ENCODE measurements around the gene MED28. TPM values are rescaled to one million over a fixed set of nuclear protein-coding genes. Genes with fewer than 3 reads are reported as not detected.
"Not testable (repeated sequence)": the region's sequence is repeated elsewhere in the genome, so short reads cannot be mapped to it uniquely, and the experiment has no call there.

The MED28 gene
- polyA plus RNA-seq (ENCODE audit: insufficient read length in 12 of 12), result 10 to 100 TPM; 24.9 to 95.0 (median 30.9) TPM
- long read RNA-seq, donor 1, full-length matches to known transcripts, result 28 of 28 reads
- long read RNA-seq, donor 1, partial matches to known transcripts, result 0 of 28 reads
- long read RNA-seq, donor 1, other reads (novel, unspliced or antisense), result 0 of 28 reads
- long read RNA-seq, donor 2, full-length matches to known transcripts, result 16 of 16 reads
- long read RNA-seq, donor 2, partial matches to known transcripts, result 0 of 16 reads
- long read RNA-seq, donor 2, other reads (novel, unspliced or antisense), result 0 of 16 reads
- long read RNA-seq, donor 3, full-length matches to known transcripts, result 16 of 31 reads
- long read RNA-seq, donor 3, partial matches to known transcripts, result 15 of 31 reads
- long read RNA-seq, donor 3, other reads (novel, unspliced or antisense), result 0 of 31 reads
- long read RNA-seq, donor 4, full-length matches to known transcripts, result 15 of 15 reads
- long read RNA-seq, donor 4, partial matches to known transcripts, result 0 of 15 reads
- long read RNA-seq, donor 4, other reads (novel, unspliced or antisense), result 0 of 15 reads
- long read RNA-seq, donor 5, full-length matches to known transcripts, result 34 of 40 reads
- long read RNA-seq, donor 5, partial matches to known transcripts, result 6 of 40 reads
- long read RNA-seq, donor 5, other reads (novel, unspliced or antisense), result 0 of 40 reads
- long read RNA-seq, donor 6, full-length matches to known transcripts, result 14 of 14 reads
- long read RNA-seq, donor 6, partial matches to known transcripts, result 0 of 14 reads
- long read RNA-seq, donor 6, other reads (novel, unspliced or antisense), result 0 of 14 reads
- long read RNA-seq, donor 7, full-length matches to known transcripts, result 14 of 14 reads
- long read RNA-seq, donor 7, partial matches to known transcripts, result 0 of 14 reads
- long read RNA-seq, donor 7, other reads (novel, unspliced or antisense), result 0 of 14 reads
- long read RNA-seq, donor 8, full-length matches to known transcripts, result 18 of 41 reads
- long read RNA-seq, donor 8, partial matches to known transcripts, result 23 of 41 reads
- long read RNA-seq, donor 8, other reads (novel, unspliced or antisense), result 0 of 41 reads
- long read RNA-seq, donor 9, full-length matches to known transcripts, result 7 of 7 reads
- long read RNA-seq, donor 9, partial matches to known transcripts, result 0 of 7 reads
- long read RNA-seq, donor 9, other reads (novel, unspliced or antisense), result 0 of 7 reads
- long read RNA-seq, donor 10, full-length matches to known transcripts, result 16 of 22 reads
- long read RNA-seq, donor 10, partial matches to known transcripts, result 6 of 22 reads
- long read RNA-seq, donor 10, other reads (novel, unspliced or antisense), result 0 of 22 reads
- long read RNA-seq, donor 11, full-length matches to known transcripts, result 34 of 34 reads
- long read RNA-seq, donor 11, partial matches to known transcripts, result 0 of 34 reads
- long read RNA-seq, donor 11, other reads (novel, unspliced or antisense), result 0 of 34 reads

DNA sequence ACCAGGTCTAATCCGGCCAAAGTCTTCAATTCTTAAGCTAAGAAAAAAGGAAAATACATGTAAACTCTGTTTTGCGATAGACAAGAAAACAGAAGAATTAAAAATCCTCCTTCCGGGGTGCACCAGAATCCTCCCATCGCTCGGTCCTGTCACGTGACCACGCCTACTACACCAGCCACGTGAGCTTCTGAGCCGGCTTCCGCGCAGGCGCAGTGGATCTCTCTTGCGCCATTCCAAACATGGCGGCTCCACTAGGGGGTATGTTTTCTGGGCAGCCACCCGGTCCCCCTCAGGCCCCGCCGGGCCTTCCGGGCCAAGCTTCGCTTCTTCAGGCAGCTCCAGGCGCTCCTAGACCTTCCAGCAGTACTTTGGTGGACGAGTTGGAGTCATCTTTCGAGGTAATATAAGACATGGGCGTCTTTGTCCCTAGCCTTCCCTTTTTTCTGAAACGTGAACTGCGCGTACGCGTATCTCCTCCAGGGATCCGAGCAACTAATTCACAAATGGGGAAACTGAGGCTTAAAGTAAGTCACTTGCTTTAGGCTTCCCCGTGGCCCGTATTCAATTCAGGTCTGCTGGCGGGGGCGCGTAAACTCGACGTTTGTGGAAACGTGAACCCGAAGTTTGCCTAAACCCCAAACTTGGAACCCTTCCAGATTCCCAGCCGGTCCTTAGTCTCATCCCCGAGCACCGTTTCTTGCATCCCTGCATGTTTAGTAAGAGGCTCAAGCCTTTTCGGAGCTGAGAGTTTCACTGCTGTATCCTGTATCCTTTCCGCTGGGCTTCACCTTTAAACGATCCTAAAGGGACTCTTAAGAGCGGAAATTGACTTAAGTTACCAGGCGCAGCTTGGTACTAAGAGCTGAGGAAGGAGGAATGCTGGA is at the start of gene MED28:
TSS of gene MED28 (plus strand) at position 226 of the 884 bp plus-strand sequence. CDS start at position 240, 14 bp downstream.
- peak; percentile 96 for DNase-seq

DNA sequence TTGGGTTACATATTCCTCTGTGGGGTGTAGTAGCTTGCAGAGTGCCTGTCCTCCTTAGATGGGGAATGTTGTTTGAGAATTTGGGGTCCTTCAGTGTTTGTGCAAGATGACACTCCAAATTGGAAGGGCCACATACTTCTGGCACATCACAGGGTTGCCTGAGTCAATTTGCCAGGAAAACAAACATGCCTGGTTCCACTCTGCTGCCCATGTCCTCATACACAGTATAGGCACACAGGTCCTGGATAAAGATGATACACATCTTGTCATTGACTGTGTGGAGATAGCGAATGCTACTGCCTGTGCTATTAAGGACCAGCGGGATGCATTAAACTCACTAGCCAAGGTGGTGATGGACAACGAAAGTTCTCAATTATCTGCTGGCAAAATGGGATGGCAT is 48.6 kb upstream of the MED28 start:
- no peak for DNase-seq

- no peak for DNase-seq
Observed at GRCh38 chr4:17567271-17567670, 47.2 kb upstream of the MED28 start.

- DNase-seq, result no peak
Observed at GRCh38 chr4:17574206-17574605, 40.2 kb upstream of the MED28 start.

- DNase-seq, result not testable (repeated sequence)
Observed at GRCh38 chr4:17575177-17575576, 39.3 kb upstream of the MED28 start.

GRCh38 chr4:17576932-17577664 is 37.3 kb upstream of the MED28 start, which contains the start of gene LAP3:
LAP3 (plus strand) TSS chr4:17577198; CDS start chr4:17577466, 268 bp downstream.
- DNase-seq, result peak; percentile 99

- DNase-seq, result no peak
Observed at GRCh38 chr4:17577665-17578481, 36.6 kb upstream of the MED28 start.

GRCh38 chr4:17578482-17578891 is 36.0 kb upstream of the MED28 start:
- no peak for DNase-seq

- no peak for DNase-seq
Observed at GRCh38 chr4:17580969-17581368, 33.5 kb upstream of the MED28 start.

DNA sequence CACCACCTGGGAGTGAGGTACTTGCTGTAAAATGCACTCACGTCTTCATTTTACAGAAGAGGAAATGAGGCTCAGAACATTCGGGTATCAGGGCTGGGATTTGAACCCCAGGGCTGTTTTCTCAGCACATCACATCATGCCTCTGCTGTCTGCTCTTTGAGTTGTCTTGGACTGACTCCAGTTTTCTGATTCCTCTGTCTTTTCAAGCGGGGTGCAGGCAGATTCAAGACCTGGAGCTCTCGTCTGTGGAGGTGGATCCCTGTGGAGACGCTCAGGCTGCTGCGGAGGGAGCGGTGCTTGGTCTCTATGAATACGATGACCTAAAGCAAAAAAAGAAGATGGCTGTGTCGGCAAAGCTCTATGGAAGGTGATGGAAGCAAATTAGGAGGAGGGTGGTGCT is 31.2 kb upstream of the MED28 start:
- no peak for DNase-seq

- DNase-seq, result no peak
Observed at GRCh38 chr4:17583941-17584340, 30.5 kb upstream of the MED28 start.

- DNase-seq, result no peak
Observed at GRCh38 chr4:17584521-17585213, 29.8 kb upstream of the MED28 start.

DNA sequence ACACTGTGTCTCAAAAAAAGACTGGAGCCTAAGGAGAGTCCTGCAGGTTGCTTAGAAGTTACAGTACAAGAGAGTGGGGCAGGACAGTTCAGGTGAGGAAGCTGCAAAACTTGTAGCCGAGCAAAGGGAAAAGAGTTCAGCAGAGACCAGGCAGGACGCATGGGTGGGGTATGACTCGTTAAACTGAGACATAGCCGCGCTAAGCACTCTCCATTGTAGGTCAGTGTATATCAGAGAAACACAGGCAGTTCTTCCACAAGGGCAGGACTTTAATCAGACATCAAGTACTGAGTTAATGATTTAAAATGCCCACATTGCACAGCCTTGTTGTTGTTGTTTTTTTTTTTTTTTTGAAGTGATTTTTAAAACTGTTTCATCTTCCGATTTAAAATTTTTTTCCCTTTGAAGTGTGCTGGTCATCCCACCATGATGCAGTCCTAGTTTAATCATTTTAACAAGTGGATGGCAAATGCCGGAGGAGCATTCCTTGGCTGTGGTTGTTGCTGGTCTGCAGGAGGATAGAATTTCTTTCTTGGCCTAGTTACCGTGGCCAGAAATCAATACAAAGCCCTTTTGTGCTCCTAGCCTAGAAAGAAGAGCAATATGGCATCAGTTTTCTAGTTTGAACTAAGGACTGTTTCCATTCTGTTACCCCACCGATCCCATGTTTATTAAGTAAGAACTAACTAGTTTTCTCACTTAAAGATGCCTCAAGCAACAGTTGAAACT is 27.2 kb upstream of the MED28 start:
- DNase-seq, result no peak

- no peak for DNase-seq
Observed at GRCh38 chr4:17589355-17589754, 25.1 kb upstream of the MED28 start.

DNA sequence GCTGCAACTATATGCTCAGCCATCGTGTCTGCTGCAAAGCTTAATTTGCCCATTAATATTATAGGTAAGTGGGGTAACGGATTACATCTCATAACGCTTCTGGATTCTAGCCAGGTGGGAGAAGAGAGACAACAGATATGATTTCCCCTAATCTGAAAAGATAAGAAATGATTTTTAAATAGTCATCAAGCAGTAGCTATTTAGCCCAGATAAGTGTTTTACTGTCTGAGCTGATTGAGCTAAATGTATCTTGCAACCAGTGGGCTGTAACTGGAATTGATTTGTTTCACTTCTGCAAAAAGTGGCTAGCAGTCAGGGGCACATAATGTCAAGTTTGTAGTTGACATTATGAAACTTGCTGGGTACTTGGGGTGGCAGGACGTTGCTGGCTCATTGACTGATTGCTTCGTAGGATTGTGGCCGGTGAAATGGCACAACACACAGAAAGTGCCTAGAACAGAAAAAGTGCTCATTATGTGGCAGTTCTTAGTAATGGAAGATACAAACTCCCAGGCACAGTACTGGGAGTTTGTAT is 18.9 kb upstream of the MED28 start:
- no peak for DNase-seq

DNA sequence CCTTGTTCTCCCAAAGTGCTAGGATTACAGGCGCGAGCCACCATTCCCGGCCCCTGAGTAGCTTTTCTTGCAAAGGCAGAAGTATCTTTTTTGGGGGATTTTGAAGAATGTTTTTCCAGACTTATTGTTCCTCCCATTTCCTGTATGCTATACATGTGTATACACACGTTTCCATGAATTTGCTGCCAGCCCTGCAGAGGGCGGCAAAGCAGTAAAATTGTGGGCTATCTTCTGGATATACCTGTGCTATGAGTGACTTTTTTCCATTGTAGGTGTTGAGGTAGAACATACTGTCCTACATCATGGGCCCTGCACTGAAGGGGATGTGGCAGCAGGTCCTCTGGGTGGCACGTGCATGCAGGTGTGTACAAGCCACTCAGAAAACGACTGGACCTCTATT is 16.9 kb upstream of the MED28 start:
- no peak for DNase-seq

GRCh38 chr4:17599826-17600225 is 14.6 kb upstream of the MED28 start:
- DNase-seq, result no peak

Data from muscle of arm (tissue), 14 donors.